K562 (cell line): Measurements from ENCODE around the gene CHTF8. TPM values are rescaled to one million over a fixed set of nuclear protein-coding genes. Genes with fewer than 3 reads are reported as not detected.

Source experiments
- ATAC-seq: fragments of 200-7000 bp; cut with Tn5 transposase; 3 replicates; pipeline ENCODE4 v1.9.1; 2020; ENCODE audit warnings: moderate library complexity
- BruUV-seq: library from RNA; stranded (reverse); fragments of 400-500 nt; replicated peaks from 2 replicates; lab custom pipeline; 2021; lab: Mats Ljungman, UMichigan
- CTCF ChIA-PET: fragments of 300-600 bp; formaldehyde crosslinking; extraction: SDS; loops from one replicate; lab custom pipeline; 2021; ENCODE audit warnings: low intra/inter-chr PET ratio; lab: Yijun Ruan, JAX
- POLR2A ChIA-PET: fragments of 300-600, 350-650 bp; sonication (Branson Sonifier 250); formaldehyde crosslinking; extraction: SDS; loops from one replicate; lab custom pipeline; 2021; ENCODE audit warnings: antibody characterized with exemption, inconsistent platforms; lab: Yijun Ruan, JAX
- DNase-seq, 4 experiments: peaks; one replicate each; pipeline versions ENCODE4 v3.0.0 to v3.0.0-alpha.2; 2011 to 2018; ENCODE audit warnings: low spot score in 3 of 4, mixed read lengths in 3 of 4; ENCODE audit errors: extremely low read depth in 1 of 4
- FAIRE-seq: peaks from 2 replicates; lab custom pipeline; 2011; peaks lifted over from hg19 to GRCh38; lab: Jason Lieb, UNC
- H2AFZ ChIP-seq: 2 replicates; pipeline ENCODE4 v1.6.0; 2011; ENCODE audit warnings: low read depth, low read length, control low read depth, inconsistent platforms
- H3K27ac ChIP-seq: fragments of 200-600 bp; 3 replicates; pipeline ENCODE4 v1.8.0; 2011; ENCODE audit warnings: low read depth, mild to moderate bottlenecking, control low read depth, inconsistent platforms, low read length, moderate library complexity, mixed read lengths; ENCODE audit errors: extremely low read depth
- H3K27me3 ChIP-seq, 2 experiments: fragments of 300-600 bp in 1 of 2; 2 replicates in 1 of 2; 3 replicates in 1 of 2; pipeline versions ENCODE4 v1.6.0 to v1.8.0; 2011; ENCODE audit warnings: inconsistent platforms in 2 of 2, low read length in 2 of 2, mild to moderate bottlenecking in 1 of 2, mixed read lengths in 1 of 2, moderate library complexity in 1 of 2; ENCODE audit not compliant: control insufficient read depth in 2 of 2, insufficient read depth in 2 of 2
- H3K36me3 ChIP-seq: fragments of 300-600 bp; 3 replicates; pipeline ENCODE4 v1.8.0; 2011; ENCODE audit warnings: mild to moderate bottlenecking, low read length, inconsistent platforms; ENCODE audit not compliant: control insufficient read depth, insufficient read depth
- H3K4me1 ChIP-seq, 2 experiments: fragments of 200-600 bp in 1 of 2; replicated peaks in 1 of 2; 2 replicates in 1 of 2; 3 replicates in 1 of 2; pipeline versions ENCODE4 v1.5.1 to v1.8.0; 2011; ENCODE audit warnings: inconsistent platforms in 2 of 2, low read length in 2 of 2, mild to moderate bottlenecking in 1 of 2, mixed read lengths in 1 of 2, moderate library complexity in 1 of 2; ENCODE audit not compliant: control insufficient read depth in 2 of 2, insufficient read depth in 2 of 2
- H3K4me2 ChIP-seq: 2 replicates; pipeline ENCODE4 v1.6.1; 2011; ENCODE audit warnings: low read length, control low read depth, inconsistent platforms, mixed read lengths; ENCODE audit not compliant: insufficient read depth
- H3K4me3 ChIP-seq: fragments of 200-600 bp; sonication (generic), shearing (Covaris generic); 2 replicates; pipeline ENCODE4 v1.5.1; 2016; ENCODE audit warnings: control low read depth, inconsistent platforms
- H3K79me2 ChIP-seq: fragments of 200-600 bp; 3 replicates; pipeline ENCODE4 v1.8.0; 2011; ENCODE audit warnings: low read length, inconsistent platforms; ENCODE audit not compliant: control insufficient read depth, insufficient read depth
- H3K9ac ChIP-seq, 2 experiments: 2 replicates each; pipeline versions ENCODE4 v1.6.0 to v1.6.1; 2011; ENCODE audit warnings: low read depth in 2 of 2, low read length in 2 of 2, control low read depth in 1 of 2, inconsistent platforms in 1 of 2, mild to moderate bottlenecking in 1 of 2, mixed read lengths in 1 of 2; ENCODE audit not compliant: insufficient read depth in 1 of 2
- H3K9me1 ChIP-seq: one replicate; pipeline ENCODE4 v1.6.0; 2011; ENCODE audit warnings: inconsistent platforms, mild to moderate bottlenecking, low read length, moderate library complexity; ENCODE audit not compliant: control insufficient read depth, insufficient read depth
- H3K9me3 ChIP-seq: replicated peaks from 2 replicates; pipeline ENCODE4 v1.5.1; 2011; ENCODE audit warnings: low read depth, low read length, inconsistent platforms; ENCODE audit not compliant: control insufficient read depth, insufficient read depth
- H4K20me1 ChIP-seq: replicated peaks from 2 replicates; pipeline ENCODE4 v1.6.1; 2011; ENCODE audit warnings: low read length, inconsistent platforms, mixed read lengths; ENCODE audit not compliant: control insufficient read depth, insufficient read depth
- AFF4 ChIP-seq: sonication (generic); formaldehyde crosslinking; IDR thresholded peaks from 2 replicates; pipeline ENCODE4 v1.8.0; 2023; ENCODE audit warnings: mild to moderate bottlenecking, missing genetic modification reagents
- ATF1 ChIP-seq, 2 experiments: fragments of 450-650 bp in 1 of 2; IDR thresholded peaks; 2 replicates each; pipeline ENCODE4 v1.6.1; 2016; ENCODE audit warnings: missing compliant biosample characterization in 1 of 2, missing genetic modification characterization in 1 of 2
- BRF1 ChIP-seq: IDR thresholded peaks from 3 replicates; pipeline ENCODE4 v1.6.1; 2011; ENCODE audit warnings: borderline replicate concordance, mild to moderate bottlenecking; ENCODE audit not compliant: insufficient read length; ENCODE audit errors: extremely low read depth
- GABPB2 ChIP-seq: fragments of 250-450 bp; sonication (Bioruptor Pico); conservative IDR thresholded peaks from 2 replicates; pipeline ENCODE4 v1.5.1; 2021; ENCODE audit warnings: mild to moderate bottlenecking
- MCM2 ChIP-seq: fragments of 450-650 bp; IDR thresholded peaks from 2 replicates; pipeline ENCODE4 v1.6.1; 2017; ENCODE audit warnings: low read depth, mild to moderate bottlenecking
- PTRF ChIP-seq: fragments of 450-650 bp; IDR thresholded peaks from 2 replicates; pipeline ENCODE4 v1.6.1; 2016; ENCODE audit warnings: mild to moderate bottlenecking, missing genetic modification characterization, missing compliant biosample characterization
- SMAD4 ChIP-seq: fragments of 250-450 bp; sonication (Bioruptor Pico); conservative IDR thresholded peaks from 2 replicates; pipeline ENCODE4 v1.8.0; 2021; ENCODE audit warnings: inconsistent platforms, mild to moderate bottlenecking, moderate library complexity
- YY1 ChIP-seq, 3 experiments: IDR thresholded peaks; 2 replicates each; pipeline ENCODE4 v1.6.1; 2011; ENCODE audit warnings: low read length in 2 of 3, mild to moderate bottlenecking in 2 of 3, moderate library complexity in 2 of 3, borderline replicate concordance in 1 of 3, control low read depth in 1 of 3, low read depth in 1 of 3; ENCODE audit not compliant: insufficient read depth in 3 of 3, insufficient replicate concordance in 2 of 3, control insufficient read depth in 1 of 3, insufficient read length in 1 of 3; ENCODE audit errors: extremely low read depth in 1 of 3
- ZFP36 ChIP-seq: fragments of 150-350 bp; IDR thresholded peaks from 2 replicates; pipeline ENCODE4 v1.6.1; 2018; ENCODE audit warnings: low read length, low read depth; ENCODE audit not compliant: partially characterized antibody
- ZKSCAN1 ChIP-seq: fragments of 150-350 bp; IDR thresholded peaks from 2 replicates; pipeline ENCODE4 v1.6.1; 2016; ENCODE audit warnings: low read depth, low read length
- ZNF316 ChIP-seq: fragments of 450-650 bp; IDR thresholded peaks from 2 replicates; pipeline ENCODE4 v1.6.1; 2016
- ZNF449 ChIP-seq: fragments of 250-450 bp; sonication (Bioruptor Pico); IDR thresholded peaks from 2 replicates; pipeline ENCODE4 v1.8.0; 2022; ENCODE audit warnings: moderate library complexity, mild to moderate bottlenecking, inconsistent platforms
- WGBS: fragments of 100-300 bp; shearing (Covaris generic); methylation state at CpG from one replicate; pipeline ENCODE4 v1.1.6; 2016; ENCODE audit warnings: low coverage, mixed read lengths; ENCODE audit not compliant: insufficient coverage; ENCODE audit errors: missing lambda C conversion rate; 5-methylcytosine and 5-hydroxymethylcytosine counted together
- in situ Hi-C: fragments of 300-500 bp; cut with MboI; formaldehyde crosslinking; loops from 4 replicates; pipeline ENCODE4 v1.15.0; 2018; ENCODE audit warnings: inconsistent platforms, mixed read lengths
- intact Hi-C: fragments of 100-400 bp; cut with micrococcal nuclease; formaldehyde crosslinking; loops from 2 replicates; pipeline ENCODE4 v1.14.2; 2022
- polyA plus RNA-seq, 8 experiments: library from polyadenylated mRNA; depleted of rRNA in 4 of 8; stranded (reverse) in 5 of 8; unstranded in 3 of 8; fragments of >200 nt; fragmentation: Nextera tagmentation in 2 of 8; fragmentation: Illumina TruSeq in 1 of 8; extraction: Ambion mirVana in 2 of 8; extraction: Trizol in 1 of 8; gene quantifications; 2 replicates each; pipeline versions ENCODE4 v1.2.1 to v1.2.3, GENCODE V29; 2011 to 2014; ENCODE audit warnings: inconsistent platforms in 1 of 8, missing spikeins in 1 of 8
- total RNA-seq, 7 experiments: library from RNA; depleted of rRNA in 6 of 7; stranded (reverse); fragments of >200 nt in 6 of 7; fragmentation: Illumina TruSeq in 2 of 7; extraction: Trizol in 2 of 7; gene quantifications; 2 replicates each; pipeline versions ENCODE4 v1.2.1 to v1.2.3, GENCODE V29; 2011 to 2021; ENCODE audit warnings: low replicate concordance in 1 of 7
- TF ChIP-seq, protein P1 (sequence below): sonication (generic); formaldehyde crosslinking; IDR thresholded peaks from 2 replicates; pipeline ENCODE4 v1.8.0; 2022; ENCODE audit warnings: mild to moderate bottlenecking, missing genetic modification reagents

Gene CHTF8
- total and polyA plus RNA-seq, 9 of the 15 experiments (the other 6 are each of a cell fraction or from before 2014, with no cell fraction given) = 20.2 to 199 (median 108) TPM

- no peak for TF ChIP-seq YY1 (IDR thresholded peaks at IDR 0.05; ENCODE audit: borderline replicate concordance in 1 of 3, control insufficient read depth in 1 of 3, extremely low read depth in 1 of 3, insufficient read depth in 3 of 3, insufficient read length in 1 of 3, insufficient replicate concordance in 2 of 3, low read depth in 1 of 3, low read length in 2 of 3)
- no peak for TF ChIP-seq ZNF316
- TF ChIP-seq, all 486 proteins: peak for 0
Observed at GRCh38 chr16:69110406-69110805, 22.0 kb downstream of the CHTF8 start (continued).

GRCh38 chr16:69109486-69110270 lies 22.7 kb downstream of the CHTF8 start:
- H3K4me2 ChIP-seq = no peak overlapping the region
- ChIA-PET POLR2A (no interaction called here), CTCF (no interaction called here)
- no peak overlapping the region for H2AFZ ChIP-seq
- no peak for DNase-seq
- no peak for ATAC-seq
- 0 out of 2 replicates have a peak, but pooled peaks cover 10% of the 10 kb centered on the region for H4K20me1 ChIP-seq
- WGBS = 93% methylated on average over 44 of the region's 48 CpGs
- no peak overlapping the region for H3K4me3 ChIP-seq
- peaks cover 10% of the 10 kb centered on the region; the same call in 2 of the 3 replicates for H3K36me3 ChIP-seq
- H3K4me1 ChIP-seq = peaks cover 7 to 41% of the 10 kb centered on the region in 2 experiments; a peak in 4 of 5 replicates
- intact Hi-C loops (loop anchor here (5.0 to 10.0 kb wide), 3 partner anchors 122 to 585 kb away; no protein-coding TSS in a partner anchor), in situ Hi-C loops (loop anchor here (10.0 kb wide), 2 partner anchors 405 to 585 kb away; no protein-coding TSS in a partner anchor)
- no peaks in the 10 kb centered on the region for H3K27me3 ChIP-seq
- no peak for FAIRE-seq
- H3K9me1 ChIP-seq = peaks cover 10% of the 10 kb centered on the region
- no TSS peak for BruUV-seq
- no peaks in the 10 kb centered on the region for H3K79me2 ChIP-seq
- no peak overlapping the region for H3K9ac ChIP-seq
- H3K27ac ChIP-seq = no peak overlapping the region
- no peaks in the 10 kb centered on the region for H3K9me3 ChIP-seq
- TF ChIP-seq ZNF449 (CRISPR knock-in tag) (no peak), ATF1 (CRISPR knock-in tag; IDR thresholded peaks at IDR 0.05) (no peak), ATF1 (tag; IDR thresholded peaks at IDR 0.05) (no peak), SMAD4 (CRISPR knock-in tag) (no peak), MCM2 (no peak), GABPB2 (CRISPR knock-in tag) (no peak), BRF1 (no peak), AFF4 (no peak), ZFP36 (no peak), ZKSCAN1 (no peak), PTRF (tag) (no peak)
- TF ChIP-seq, protein P1, sequence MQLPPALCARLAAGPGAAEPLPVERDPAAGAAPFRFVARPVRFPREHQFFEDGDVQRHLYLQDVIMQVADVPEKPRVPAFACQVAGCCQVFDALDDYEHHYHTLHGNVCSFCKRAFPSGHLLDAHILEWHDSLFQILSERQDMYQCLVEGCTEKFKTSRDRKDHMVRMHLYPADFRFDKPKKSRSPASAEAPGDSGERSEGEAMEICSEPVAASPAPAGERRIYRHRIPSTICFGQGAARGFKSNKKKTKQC = no peak
